HUES48 (cell line): ENCODE results near the gene TFPT.

Experiments
- H3K27ac ChIP-seq: one replicate; pipeline ENCODE4 v1.7.0; 2013; ENCODE audit warnings: low read depth, low read length, inconsistent platforms
- H3K27me3 ChIP-seq: 2 replicates; pipeline ENCODE4 v1.6.1; 2013; ENCODE audit warnings: mild to moderate bottlenecking, low read length; ENCODE audit not compliant: control insufficient read depth, insufficient read depth
- H3K36me3 ChIP-seq: 2 replicates; pipeline ENCODE4 v1.6.1; 2013; ENCODE audit warnings: low read length; ENCODE audit not compliant: control insufficient read depth, insufficient read depth
- H3K4me1 ChIP-seq: 2 replicates; pipeline ENCODE4 v1.6.1; 2013; ENCODE audit warnings: mild to moderate bottlenecking, low read length; ENCODE audit not compliant: control insufficient read depth, insufficient read depth
- H3K4me3 ChIP-seq: 2 replicates; pipeline ENCODE4 v1.5.1; 2013; ENCODE audit warnings: mild to moderate bottlenecking, low read depth, low read length
- H3K9ac ChIP-seq: 2 replicates; pipeline ENCODE4 v1.6.1; 2013; ENCODE audit warnings: mild to moderate bottlenecking, low read depth, low read length, moderate library complexity
- H3K9me3 ChIP-seq: 2 replicates; pipeline ENCODE4 v1.6.1; 2013; ENCODE audit warnings: low read length; ENCODE audit not compliant: control insufficient read depth, insufficient read depth

TFPT gene

GRCh38 chr19:54156953-54157352 is 41.5 kb upstream of the TFPT start:
- H3K4me1 ChIP-seq: 0 out of 2 replicates have a peak, but pooled peaks cover 9% of the 10 kb centered on the region
- peaks cover 57% of the 10 kb centered on the region for H3K36me3 ChIP-seq
- H3K4me3 ChIP-seq: no peak overlapping the region
- H3K27ac ChIP-seq: no peak overlapping the region
- H3K9me3 ChIP-seq: no peaks in the 10 kb centered on the region
- H3K27me3 ChIP-seq: no peaks in the 10 kb centered on the region
- H3K9ac ChIP-seq: no peak overlapping the region

GRCh38 chr19:54156490-54156889 is 41.0 kb upstream of the TFPT start:
- Histone ChIP-seq H3K27ac (no peak overlapping the region), H3K4me3 (no peak overlapping the region), H3K9ac (no peak overlapping the region), H3K4me1 (0 out of 2 replicates have a peak, but pooled peaks cover 7% of the 10 kb centered on the region), H3K27me3 (no peaks in the 10 kb centered on the region), H3K36me3 (peaks cover 61% of the 10 kb centered on the region), H3K9me3 (no peaks in the 10 kb centered on the region)

- H3K36me3 ChIP-seq: peaks cover 67% of the 10 kb centered on the region
- no peaks in the 10 kb centered on the region for H3K27me3 ChIP-seq
- H3K4me1 ChIP-seq: 0 out of 2 replicates have a peak, but pooled peaks cover 4% of the 10 kb centered on the region
- no peaks in the 10 kb centered on the region for H3K9me3 ChIP-seq
- no peak overlapping the region for H3K9ac ChIP-seq
- H3K27ac ChIP-seq: no peak overlapping the region
- no peak overlapping the region for H3K4me3 ChIP-seq
These were observed 40.2 kb upstream of the TFPT start for GRCh38 chr19:54155694-54156093.

- H3K4me3 ChIP-seq: no peak overlapping the region
- H3K9me3 ChIP-seq: no peaks in the 10 kb centered on the region
- no peaks in the 10 kb centered on the region for H3K4me1 ChIP-seq
- no peak overlapping the region for H3K27ac ChIP-seq
- H3K27me3 ChIP-seq: no peaks in the 10 kb centered on the region
- H3K36me3 ChIP-seq: peaks cover 76% of the 10 kb centered on the region
- H3K9ac ChIP-seq: no peak overlapping the region
These were observed 39.3 kb upstream of the TFPT start for GRCh38 chr19:54154603-54155345.

- no peaks in the 10 kb centered on the region for H3K9me3 ChIP-seq
- H3K36me3 ChIP-seq: peaks cover 86% of the 10 kb centered on the region
- H3K9ac ChIP-seq: no peak overlapping the region
- H3K27me3 ChIP-seq: no peaks in the 10 kb centered on the region
- no peak overlapping the region for H3K4me3 ChIP-seq
- no peaks in the 10 kb centered on the region for H3K4me1 ChIP-seq
- no peak overlapping the region for H3K27ac ChIP-seq
These were observed 38.4 kb upstream of the TFPT start for GRCh38 chr19:54153731-54154326.

- H3K9ac ChIP-seq: no peak overlapping the region
- no peaks in the 10 kb centered on the region for H3K4me1 ChIP-seq
- no peak overlapping the region for H3K4me3 ChIP-seq
- H3K27me3 ChIP-seq: no peaks in the 10 kb centered on the region
- H3K27ac ChIP-seq: no peak overlapping the region
- peaks cover 90% of the 10 kb centered on the region for H3K36me3 ChIP-seq
- H3K9me3 ChIP-seq: no peaks in the 10 kb centered on the region
These were observed 37.5 kb upstream of the TFPT start for GRCh38 chr19:54152878-54153524.

GRCh38 chr19:54152267-54152666 is 36.8 kb upstream of the TFPT start:
- Histone ChIP-seq H3K27ac (no peak overlapping the region), H3K9me3 (no peaks in the 10 kb centered on the region), H3K9ac (no peak overlapping the region), H3K4me1 (no peaks in the 10 kb centered on the region), H3K36me3 (peaks cover 94% of the 10 kb centered on the region), H3K27me3 (no peaks in the 10 kb centered on the region), H3K4me3 (no peak overlapping the region)

GRCh38 chr19:54151362-54152035 is 36.0 kb upstream of the TFPT start:
- no peak overlapping the region for H3K9ac ChIP-seq
- no peaks in the 10 kb centered on the region for H3K4me1 ChIP-seq
- no peaks in the 10 kb centered on the region for H3K27me3 ChIP-seq
- H3K4me3 ChIP-seq: no peak overlapping the region
- H3K36me3 ChIP-seq: peaks cover 95% of the 10 kb centered on the region
- H3K27ac ChIP-seq: no peak overlapping the region
- H3K9me3 ChIP-seq: no peaks in the 10 kb centered on the region

GRCh38 chr19:54149021-54149812 is 33.8 kb upstream of the TFPT start:
- H3K27ac ChIP-seq: no peak overlapping the region
- H3K27me3 ChIP-seq: no peaks in the 10 kb centered on the region
- no peak overlapping the region for H3K9ac ChIP-seq
- H3K9me3 ChIP-seq: no peaks in the 10 kb centered on the region
- no peaks in the 10 kb centered on the region for H3K4me1 ChIP-seq
- H3K36me3 ChIP-seq: peaks cover 96% of the 10 kb centered on the region
- H3K4me3 ChIP-seq: no peak overlapping the region

GRCh38 chr19:54148158-54148557 is 32.7 kb upstream of the TFPT start:
- Histone ChIP-seq H3K9ac (no peak overlapping the region), H3K36me3 (peaks cover 96% of the 10 kb centered on the region), H3K27ac (no peak overlapping the region), H3K9me3 (no peaks in the 10 kb centered on the region), H3K27me3 (no peaks in the 10 kb centered on the region), H3K4me1 (no peaks in the 10 kb centered on the region), H3K4me3 (no peak overlapping the region)
